GM18951 (cell line): ENCODE measurements around the gene APC.

Experiments
- POLR2A ChIP-seq: IDR thresholded peaks from 4 replicates; pipeline ENCODE4 v1.6.1; 2011; ENCODE audit warnings: mild to moderate bottlenecking; ENCODE audit not compliant: insufficient read length, insufficient read depth; ENCODE audit errors: extremely low read depth
- in situ Hi-C: fragments of 300-500 bp; cut with MboI; formaldehyde crosslinking; loops from one replicate; pipeline ENCODE4 v1.12.0; 2022; ENCODE audit warnings: low sequenced_read_pairs, mixed read lengths, inconsistent platforms; ENCODE audit not compliant: unreplicated experiment

APC gene

DNA sequence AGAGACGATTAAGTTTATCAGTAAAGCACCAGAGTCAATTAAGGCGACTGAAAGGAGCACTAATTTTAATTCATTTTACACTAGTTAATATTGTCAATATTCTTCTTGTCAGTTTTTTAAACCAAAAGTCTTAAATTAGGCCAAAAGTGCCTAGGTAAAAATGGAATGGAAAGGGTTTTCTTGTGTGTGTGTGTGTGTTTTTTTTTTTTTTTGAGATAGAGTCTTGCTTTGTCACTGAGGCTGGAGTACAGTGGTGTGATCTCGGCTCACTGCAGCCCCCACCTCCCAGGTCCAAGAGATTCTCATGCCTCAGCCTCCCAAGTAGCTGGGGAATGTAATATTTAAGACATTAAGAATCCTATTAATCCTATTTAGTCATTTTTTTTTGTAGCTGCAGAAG is 3.1 kb upstream of the APC start:
- in situ Hi-C loops, result no loop called here
- no peak for TF ChIP-seq POLR2A

DNA sequence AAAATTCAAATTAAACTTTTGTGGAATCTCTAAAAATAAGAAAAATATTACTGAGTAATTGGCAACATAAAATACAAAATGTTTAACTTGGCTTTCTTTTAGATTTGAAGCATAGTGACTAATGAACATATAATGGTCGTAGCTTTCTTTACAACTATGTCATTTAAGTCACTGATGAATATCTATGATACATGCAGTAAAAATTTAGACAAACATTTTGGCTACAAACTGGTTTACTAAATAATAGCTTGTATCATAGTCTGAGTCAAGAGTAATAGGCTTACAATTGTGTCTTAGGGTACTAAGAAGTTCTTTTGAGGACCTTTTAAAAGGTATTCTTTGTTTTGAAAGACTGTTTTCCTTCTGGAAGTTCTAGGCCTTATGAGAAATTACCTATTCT is 2.0 kb upstream of the APC start:
- in situ Hi-C loops, result no loop called here
- TF ChIP-seq POLR2A, result no peak

DNA sequence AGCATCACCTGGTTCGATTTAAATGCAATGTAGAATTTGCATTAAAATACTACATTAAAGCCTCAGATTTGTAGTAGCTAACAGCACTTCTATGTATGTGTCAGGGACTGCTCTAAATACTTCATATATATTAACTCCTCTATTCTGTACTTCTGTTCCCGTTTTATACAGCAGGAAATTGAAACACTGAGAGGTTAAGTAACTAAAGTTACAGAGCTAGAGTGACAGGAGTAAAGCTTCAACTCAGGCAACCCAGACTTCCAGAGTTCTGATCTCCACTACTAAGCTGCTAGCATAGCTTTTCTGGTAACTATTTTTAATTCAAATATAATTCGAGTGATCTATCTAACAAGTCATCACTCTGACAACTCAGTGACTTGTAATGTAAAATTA is 619 bp upstream of the APC start:
- in situ Hi-C loops, result no loop called here
- TF ChIP-seq POLR2A, result no peak

DNA sequence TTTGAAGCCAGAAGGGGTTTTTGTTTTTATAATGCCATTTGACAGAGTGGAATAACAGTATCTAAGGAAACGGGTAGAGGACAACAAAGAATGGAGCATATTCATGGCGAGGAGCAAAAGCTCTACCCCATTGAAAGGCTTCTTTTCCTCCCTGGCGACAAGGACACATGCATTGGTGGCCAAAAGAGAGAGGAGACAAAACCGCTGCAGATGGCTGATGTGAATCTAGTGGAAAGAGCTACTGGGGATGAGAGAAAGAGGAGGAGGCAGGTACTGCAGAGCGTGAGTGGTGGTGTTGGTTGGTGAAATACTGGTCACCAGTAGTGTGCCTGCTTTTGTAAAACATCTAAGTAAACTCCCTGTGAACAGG is 491 bp downstream of the APC start:
- in situ Hi-C loops, result no loop called here
- no peak for TF ChIP-seq POLR2A

DNA sequence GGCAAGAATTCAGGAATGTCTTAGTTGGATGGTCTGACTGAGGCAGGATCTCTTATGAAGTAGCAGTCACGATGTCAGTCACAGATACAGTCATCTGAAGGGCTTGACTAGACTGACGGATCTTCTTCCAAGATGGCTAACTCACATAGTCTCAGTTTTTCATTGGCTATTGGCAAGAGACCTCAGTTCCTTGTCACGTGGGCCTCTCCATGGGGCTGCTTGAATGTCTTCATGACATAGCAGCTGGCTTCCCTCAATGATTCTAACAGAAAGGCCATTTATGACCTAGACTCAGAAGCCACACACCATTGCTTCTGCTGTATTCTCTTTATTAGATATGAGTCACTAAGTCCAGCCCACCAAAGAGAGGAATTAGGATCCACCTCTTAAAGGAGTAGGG is 4.7 kb downstream of the APC start:
- no peak for TF ChIP-seq POLR2A
- in situ Hi-C loops, result no loop called here

DNA sequence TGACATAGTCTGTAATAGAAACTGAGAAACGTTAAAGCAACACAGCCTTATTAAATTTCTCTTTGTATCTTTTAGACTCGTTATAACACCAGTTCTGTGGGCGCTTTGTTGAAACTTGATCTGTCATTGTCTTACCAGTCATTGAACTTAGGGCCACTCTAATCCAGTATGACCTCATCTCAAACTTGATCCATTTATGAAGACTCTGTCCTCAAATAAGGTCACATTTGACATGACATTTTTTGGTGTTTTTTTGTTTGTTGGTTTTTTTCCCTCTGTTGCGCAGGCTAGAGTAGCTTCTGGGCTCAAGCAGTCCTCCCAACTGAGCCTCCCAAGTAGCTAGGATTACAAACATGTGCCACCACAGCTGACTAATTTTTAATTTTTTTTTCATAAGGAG is 5.9 kb downstream of the APC start:
- TF ChIP-seq POLR2A, result no peak
- in situ Hi-C loops, result no loop called here

DNA sequence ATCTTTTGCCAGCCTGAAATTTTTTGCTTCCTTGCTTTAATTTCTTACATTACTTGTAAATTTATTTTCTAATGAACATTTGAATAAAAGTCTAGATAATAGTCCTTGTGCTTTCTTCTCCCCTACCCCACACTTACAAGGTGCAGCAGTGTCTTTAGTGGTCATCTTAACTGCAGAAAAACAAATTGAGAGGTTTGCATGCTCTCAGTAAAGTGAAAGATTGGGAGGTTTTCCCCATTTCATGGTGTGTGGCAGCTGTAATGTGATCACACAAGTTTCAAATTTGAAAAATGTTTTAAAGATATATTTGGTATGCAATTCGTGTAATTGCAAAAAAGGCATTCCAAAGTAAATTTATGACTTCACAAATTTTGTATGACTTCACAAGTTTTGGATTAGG is 14.7 kb downstream of the APC start:
- no peak for TF ChIP-seq POLR2A
- in situ Hi-C loops, result loop anchor here (10.0 to 25.0 kb wide), 2 partner anchors 198 to 590 kb away; no protein-coding TSS in a partner anchor

DNA sequence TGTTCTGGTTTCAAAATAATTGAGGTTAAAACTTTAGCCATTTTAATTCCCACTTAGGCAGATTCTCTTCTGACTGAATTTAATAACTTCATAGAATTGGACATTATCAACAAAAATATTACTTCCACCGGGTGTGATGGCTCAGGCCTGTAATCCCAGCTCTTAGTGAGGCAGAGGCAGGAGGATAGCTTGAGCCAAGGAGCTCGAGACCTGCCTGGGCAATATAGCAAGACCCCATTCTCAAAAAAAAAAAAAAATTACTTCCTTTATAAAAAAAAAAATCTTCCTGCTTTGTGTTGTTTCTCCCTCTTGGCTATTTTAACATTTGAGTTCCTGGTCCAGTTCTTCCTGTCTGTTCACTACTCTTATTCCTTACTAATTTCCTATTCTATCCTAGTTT is 18.0 kb downstream of the APC start:
- no peak for TF ChIP-seq POLR2A
- in situ Hi-C loops, result loop anchor here (10.0 to 25.0 kb wide), 2 partner anchors 201 to 593 kb away; no protein-coding TSS in a partner anchor

DNA sequence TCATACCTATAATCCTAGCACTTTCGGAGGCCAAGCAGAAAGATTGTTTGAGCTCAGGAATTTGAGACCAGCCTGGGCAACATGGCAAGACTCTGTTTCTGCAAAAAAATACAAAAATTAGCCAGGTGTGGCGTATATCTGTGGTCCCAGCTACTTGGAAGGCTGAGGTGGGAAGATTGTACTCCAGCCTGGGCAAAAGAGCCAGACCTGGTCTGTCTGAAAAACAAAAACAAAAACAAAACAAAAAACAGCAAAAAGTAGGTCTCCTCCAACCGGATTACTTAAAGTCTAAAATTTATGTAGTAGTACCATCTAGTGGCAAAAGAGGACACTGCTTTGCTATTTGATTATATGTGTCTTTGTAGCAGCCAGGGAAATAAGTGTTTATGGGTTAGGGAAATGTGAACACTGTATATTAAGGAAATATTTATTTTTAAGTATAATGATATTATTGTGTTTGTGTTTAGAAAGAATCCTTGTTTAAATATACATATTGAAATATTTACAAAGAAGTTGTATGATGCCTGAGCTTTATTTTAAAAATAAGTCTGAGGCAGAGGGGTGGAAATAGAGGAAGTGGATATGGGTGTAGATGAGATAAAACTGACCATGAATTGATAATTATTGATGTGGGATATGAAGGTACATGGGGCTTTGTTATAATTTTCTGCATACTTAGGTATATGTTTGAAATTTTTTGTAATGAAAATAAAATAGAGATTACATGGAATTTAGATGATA is 20.0 kb downstream of the APC start:
- in situ Hi-C loops, result loop anchor here (10.0 to 25.0 kb wide), 2 partner anchors 203 to 595 kb away; no protein-coding TSS in a partner anchor
- no peak for TF ChIP-seq POLR2A

DNA sequence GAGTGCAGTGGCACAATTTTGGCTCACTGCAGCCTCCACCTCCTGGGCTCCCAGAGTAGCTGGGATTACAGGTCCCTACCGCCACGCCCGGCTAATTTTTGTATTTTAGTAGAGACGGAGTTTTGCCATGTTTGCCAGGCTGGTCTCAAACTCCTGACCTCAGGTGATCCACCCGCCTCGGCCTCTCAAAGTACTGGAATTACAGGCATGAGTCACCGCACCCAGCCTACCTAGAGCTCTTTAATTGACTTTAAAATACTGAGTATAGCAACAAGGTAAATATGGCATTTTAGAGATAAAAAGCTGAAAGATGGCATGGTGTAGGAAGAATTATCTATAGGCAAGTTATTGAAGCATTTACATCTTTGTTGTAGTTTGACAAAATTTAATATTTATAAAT is 21.0 kb downstream of the APC start:
- in situ Hi-C loops, result loop anchor here (10.0 to 25.0 kb wide), 2 partner anchors 204 to 596 kb away; no protein-coding TSS in a partner anchor
- TF ChIP-seq POLR2A, result no peak

DNA sequence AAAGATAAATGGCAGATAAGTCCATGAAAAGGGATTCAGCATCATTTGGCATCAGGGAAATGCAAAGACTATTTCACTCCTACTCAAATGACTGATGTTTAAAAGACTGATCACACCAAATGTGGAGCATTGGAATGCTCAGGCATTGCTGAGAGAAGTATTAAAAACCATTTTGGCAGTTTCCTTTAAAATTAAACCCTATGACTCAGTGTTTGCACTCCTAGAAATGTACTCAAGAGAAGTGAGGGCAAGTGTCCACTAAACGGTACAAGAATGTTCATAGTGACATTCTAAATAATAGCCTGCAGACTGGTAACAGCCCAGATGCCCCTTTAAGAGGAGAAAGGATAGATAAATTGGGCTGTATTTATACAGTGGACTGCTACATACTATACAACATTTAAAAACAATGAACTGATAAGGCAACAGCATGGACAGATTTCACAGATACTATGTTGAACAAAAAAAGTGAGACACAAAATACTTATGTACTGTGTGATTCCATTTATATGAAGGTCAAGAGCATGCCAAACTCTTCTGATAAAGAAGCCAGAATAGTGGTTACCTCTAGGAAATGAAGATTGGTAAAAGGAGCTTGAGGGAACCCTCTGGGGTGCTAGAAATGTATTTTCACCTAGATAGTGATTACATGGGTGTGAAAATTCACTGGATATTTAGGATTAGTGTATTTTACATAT is 24.6 kb downstream of the APC start:
- in situ Hi-C loops, result loop anchor here (25.0 kb wide), 1 partner anchor 600 kb away; no protein-coding TSS in a partner anchor
- TF ChIP-seq POLR2A, result no peak

DNA sequence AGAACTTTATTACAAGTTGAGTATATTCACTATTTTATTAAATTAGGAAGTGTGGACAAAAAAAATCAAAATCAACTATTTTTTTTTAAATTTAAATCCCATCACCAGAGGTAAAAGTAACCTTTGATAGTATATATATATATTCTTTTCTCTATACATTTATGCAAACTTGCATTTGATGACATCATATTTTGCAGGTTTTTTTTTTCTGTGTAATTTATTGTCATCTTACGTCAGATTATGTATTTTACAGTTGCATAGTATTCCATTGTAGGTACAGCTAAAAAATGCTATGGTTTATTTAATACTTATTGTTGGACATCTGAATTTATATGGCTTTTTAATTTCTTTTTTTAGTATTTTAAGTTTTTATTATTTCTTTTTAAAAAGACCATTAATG is 25.5 kb downstream of the APC start:
- no peak for TF ChIP-seq POLR2A
- in situ Hi-C loops, result loop anchor here (25.0 kb wide), 1 partner anchor 601 kb away; no protein-coding TSS in a partner anchor

DNA sequence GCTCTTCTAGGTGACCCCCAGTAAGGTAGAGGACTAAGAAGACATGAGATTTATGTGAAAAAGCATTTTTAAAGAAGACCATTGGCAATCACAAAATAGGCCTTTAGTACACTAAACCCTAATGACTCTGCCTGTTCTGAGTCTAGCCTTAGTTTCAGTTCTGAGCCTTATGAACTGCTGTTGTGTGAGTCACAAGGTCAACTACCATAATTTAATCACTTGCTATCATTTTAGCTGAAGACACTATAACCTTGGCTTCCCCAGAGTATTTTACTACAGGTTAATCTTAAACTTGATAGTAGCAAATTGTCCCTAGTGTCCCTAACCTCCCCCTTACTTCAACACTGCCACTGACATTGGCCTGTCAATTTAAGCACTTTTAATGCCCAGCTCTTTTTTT is 34.4 kb downstream of the APC start:
- in situ Hi-C loops, result loop anchor here (25.0 kb wide), 1 partner anchor 610 kb away; no protein-coding TSS in a partner anchor
- TF ChIP-seq POLR2A, result no peak
